Activated T-cell treated with anti-CD3 and anti-CD28 coated beads, Interleukin-2, amount 50 U/mL, for 1 hour (primary cell): Measurements from ENCODE around the gene SH3BGRL2.
"Not testable (repeated sequence)": the region's sequence is repeated elsewhere in the genome, so short reads cannot be mapped to it uniquely, and the experiment has no call there.

Experiments
- DNase-seq: peaks from one replicate; pipeline ENCODE4 v3.0.0-alpha.2; 2020

SH3BGRL2 gene

DNA sequence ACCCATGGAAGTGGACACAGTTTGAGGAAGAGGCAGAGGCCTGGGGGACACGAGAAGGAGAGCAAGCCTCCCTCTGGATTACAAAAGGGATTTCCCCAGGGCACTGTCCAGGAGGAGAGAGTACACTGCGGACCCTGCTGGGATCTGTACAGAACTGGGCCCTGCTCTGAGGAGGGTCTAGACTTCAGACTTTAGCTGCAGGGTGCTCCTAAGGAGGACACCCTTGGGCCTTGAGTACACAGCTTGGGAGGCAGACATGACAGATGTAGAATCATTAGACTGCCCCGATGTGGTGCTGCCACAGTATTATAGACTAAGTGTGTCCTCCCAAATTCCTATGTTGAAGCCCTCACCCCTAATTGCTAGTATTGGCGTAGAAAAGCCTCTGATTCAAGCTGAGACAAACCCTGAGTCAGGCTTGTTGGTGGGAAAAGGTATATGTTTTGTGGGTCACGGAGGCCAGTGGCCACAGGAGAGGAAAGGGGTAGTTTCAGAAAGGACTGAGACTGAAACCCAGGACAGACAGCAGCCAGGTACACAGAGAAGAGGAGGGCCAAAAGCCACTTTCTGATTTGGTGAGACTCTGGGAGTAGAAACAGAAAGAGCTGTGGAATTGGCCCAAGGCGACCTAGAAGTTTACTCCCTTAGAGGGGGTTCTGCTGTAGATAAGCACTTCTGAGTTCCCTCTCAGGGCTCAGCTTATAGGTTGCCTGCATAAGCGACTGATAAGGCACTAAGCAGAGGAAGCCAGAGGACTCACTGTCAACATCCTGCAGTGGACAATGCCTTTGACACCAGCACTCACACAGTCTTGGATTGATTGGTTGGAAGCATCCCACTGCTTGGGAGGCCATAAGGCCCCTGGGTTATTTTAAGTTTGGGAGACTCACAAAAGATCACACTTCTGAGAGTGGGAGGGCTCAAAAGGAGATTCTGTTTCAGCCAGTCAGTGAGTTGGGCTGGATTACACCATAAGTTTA, 16.5 kb upstream of the SH3BGRL2 start:
- no peak for DNase-seq

DNA sequence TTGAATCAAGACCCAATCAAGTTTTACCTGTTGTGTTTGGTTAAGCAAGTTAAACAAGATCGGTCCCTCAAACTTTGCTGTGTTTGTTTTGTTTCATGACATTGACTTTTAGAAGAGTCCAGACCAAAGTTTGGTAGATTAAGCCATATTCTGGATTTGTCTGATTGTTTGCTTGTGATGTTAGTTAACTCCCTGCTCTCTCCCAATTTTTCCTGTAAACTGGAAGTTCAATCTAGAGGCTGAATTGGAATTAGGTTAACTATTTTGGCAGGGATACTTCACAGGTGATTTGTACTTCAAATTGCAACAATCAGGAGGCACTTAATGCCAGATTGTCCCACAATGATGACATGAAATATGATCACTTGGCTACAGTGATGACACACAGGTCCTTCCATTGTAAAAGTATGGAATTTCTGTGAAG, 13.6 kb upstream of the SH3BGRL2 start:
- no peak for DNase-seq

DNA sequence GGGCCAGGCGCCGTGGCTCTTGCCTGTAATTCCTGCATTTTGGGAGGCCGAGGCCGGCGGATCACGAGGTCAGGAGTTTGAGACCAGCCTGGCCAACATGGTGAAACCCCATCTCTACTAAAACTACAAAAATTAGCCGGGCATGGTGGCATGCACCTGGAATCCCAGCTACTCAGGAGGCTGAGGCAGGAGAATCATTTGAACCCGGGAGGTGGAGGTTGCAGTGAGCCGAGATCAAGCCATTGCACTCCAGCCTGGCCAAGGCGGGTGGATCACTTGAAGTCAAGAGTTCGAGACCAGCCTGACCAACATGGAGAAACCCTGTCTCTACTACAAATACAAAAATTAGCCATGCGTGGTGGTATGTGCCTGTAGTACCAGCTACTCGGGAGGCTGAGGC, 12.7 kb upstream of the SH3BGRL2 start:
- not testable (repeated sequence) for DNase-seq

DNA sequence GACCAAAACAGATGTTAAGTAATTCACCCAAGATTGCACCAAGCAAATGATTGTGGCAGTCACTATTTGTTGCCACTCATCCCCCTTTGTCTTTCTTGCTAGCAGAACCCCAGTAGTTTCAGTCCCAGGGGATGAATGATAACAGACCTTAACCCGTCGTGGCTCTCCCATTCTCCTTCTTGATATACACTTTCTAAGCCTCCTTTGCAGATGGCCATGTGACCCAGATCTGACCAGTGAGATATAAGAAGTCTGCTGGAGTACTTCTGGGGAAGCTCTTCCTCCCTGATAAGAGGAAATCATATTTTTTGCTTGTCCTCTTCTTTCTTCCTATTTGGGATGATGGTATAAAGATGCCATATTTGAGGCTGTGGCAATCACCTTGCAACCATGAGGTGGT, 9.6 kb upstream of the SH3BGRL2 start:
- no peak for DNase-seq

DNA sequence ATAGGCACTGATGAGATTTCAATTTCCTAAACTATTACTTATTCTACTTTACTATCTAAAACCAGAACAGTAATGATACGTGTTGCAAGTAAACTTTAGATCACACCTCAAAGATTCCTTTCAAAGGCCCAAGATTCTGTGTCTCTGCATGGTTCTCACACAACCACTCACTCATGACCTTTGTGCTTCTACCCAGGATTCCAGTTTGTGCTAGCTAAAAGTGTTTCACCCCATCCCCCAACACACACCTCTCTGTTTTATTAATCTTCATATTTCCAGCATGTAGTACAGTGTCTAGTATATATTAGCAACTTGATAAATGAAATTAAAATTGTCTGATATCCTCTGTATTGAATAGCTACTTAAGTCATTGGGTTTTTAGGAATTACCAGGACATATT, 8.8 kb upstream of the SH3BGRL2 start:
- DNase-seq = no peak

DNA sequence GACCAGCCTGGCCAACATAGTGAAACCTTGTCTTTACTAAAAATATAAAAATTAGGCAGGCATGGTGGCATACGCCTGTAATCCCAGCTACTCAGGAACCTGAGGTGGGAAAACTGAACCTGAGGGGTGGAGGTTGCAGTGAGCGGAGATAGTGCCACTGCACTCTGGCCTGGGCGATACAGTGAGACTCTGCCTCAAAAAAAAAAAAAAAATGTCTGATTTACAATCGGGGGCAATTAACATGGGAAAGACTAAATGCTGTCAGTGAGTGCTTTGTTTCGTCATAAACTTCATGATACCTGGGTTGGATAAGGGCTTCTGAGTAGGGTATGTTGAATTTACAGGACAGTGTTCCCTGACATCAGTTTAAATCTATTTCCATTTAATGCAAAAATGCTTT, 8.0 kb upstream of the SH3BGRL2 start:
- no peak for DNase-seq

DNA sequence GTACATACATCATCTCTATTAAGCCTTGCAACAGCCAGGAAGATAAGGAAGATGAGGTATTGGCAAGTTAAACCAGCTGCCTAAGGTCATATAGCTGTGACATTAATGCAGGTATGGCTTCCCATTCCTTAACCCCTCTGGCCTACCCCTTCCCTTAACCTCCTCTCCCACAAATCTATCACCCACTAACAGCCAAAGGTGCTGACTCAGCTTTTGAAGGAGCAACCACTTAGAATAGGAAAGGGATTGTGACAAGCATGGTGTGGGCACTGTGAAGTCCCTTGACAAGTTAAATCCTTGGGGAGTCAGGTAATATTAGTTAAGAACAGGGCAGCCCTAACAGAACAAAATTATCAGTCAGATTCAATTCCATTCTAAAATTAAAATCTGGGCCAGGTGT, 5.4 kb upstream of the SH3BGRL2 start:
- no peak for DNase-seq

DNA sequence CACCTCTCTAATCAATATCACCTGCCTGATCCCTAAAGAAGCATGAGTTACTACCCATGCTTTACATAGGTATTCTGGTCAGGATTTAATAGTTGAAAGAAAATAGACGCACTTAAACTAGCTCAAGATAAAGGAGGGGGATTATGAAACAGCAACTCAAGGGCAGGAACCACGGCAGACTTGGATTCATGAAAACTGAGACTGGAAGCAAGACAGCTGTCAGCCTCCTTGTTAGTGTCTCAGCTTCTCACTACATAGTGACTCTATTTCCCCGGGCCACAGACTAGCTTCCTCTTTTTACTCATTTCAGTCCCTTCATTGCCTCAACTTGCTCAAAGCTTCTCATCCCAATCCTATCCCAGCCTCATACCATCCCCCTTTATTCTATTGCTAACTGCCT, 4.3 kb upstream of the SH3BGRL2 start:
- DNase-seq = no peak

DNA sequence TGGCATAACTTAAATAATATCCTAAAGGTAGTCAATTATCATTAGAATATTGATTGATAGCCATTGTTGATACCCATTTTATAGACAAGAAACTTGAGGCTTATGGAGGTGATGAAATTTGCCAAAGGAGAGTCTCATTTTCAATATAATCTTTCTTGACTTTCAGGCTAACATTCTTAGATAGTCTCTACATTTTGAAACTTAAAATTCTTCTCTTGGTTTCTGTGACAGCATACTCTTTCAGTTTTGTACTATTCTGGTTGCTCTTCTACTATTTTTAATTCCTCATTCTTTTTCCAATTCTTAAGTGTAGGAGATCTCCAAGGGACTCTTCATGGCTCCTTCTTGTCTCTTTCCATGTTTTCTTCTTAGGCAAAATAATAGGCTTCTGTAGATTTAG, 3.7 kb upstream of the SH3BGRL2 start:
- no peak for DNase-seq

DNA sequence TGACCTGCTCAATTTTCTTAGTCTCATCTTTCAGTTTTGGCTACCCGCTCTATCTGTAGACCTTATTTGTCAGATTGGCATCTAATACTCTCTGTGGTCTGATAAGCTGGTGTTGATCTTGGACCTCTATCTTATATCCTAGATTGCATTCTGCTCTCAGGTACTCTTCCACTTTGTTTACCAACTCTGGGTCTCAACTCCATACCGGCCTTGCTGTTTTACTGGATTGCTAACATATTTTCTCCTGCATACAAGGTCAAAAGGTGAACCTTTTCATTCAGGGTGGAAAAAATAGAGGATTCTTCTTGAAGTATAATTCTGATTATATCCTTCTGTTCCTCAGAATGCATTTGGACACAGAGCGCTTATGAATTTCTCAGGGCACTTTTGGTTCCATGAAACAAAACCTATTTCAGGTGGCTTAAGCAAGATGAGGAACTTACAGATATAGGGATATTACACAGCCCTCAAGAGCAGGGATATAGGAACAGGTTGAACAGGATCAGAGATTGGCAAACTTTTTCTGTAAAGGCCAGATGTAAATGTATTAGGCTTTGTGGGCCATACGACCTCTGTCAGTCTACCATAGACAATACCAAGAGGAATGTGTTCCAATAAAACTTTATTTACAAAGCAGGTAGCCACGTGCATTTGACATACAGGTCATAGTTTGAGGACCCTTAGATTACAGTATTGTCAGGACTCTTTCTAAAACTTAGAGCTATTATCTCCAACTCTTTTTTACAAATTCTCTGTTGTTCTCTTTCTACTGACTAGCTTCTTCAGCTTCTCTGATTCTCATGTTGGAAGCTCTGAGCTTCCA, 2.5 kb upstream of the SH3BGRL2 start:
- DNase-seq = no peak

DNA sequence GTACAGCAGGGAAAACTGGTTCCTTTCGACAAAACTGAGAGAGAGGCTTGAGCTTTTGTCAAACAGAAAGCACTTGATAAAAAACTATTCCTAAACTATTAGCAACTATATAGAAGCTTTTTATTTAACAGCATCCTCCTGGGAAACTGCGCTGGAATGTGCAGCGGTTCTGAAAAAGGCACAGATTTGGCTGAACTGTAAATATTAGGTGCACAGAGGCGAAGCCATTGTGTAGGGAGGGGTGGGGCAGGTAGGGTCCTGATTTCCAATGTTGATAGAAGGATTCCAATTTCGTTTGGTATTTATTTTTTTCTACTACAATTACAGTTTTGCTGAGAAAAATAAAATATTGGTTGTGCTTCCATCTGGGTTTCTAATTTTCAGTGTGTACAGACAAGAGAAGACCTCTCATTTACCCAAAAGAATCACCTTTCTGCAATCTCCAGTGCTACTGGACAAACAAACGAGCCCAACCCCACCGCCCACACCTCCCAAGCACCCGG, 698 bp upstream of the SH3BGRL2 start:
- DNase-seq = no peak

DNA sequence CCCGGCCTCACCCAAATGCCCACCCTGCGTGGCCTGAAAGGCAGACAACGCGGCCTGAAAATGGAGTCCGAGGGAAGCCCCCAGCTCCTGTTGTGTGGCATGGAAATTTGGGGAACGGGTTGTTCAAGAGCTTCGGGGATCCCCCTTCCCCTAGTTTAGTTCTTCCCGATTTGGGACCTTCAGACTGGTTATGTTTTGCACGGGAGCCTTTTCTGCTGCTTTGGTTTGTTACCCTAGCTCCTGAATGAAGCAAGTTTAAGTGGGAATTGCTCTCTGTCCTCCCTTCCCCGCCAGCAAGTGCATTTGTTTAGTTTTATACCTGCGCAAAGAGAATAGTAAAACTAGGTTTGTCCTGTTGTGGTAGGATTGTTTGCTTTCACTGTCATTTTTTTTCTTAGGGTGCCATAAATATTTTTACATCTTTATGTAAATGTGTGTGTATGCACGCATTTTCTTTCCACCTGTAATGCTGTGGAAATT, 604 bp downstream of the SH3BGRL2 start:
- DNase-seq = no peak

DNA sequence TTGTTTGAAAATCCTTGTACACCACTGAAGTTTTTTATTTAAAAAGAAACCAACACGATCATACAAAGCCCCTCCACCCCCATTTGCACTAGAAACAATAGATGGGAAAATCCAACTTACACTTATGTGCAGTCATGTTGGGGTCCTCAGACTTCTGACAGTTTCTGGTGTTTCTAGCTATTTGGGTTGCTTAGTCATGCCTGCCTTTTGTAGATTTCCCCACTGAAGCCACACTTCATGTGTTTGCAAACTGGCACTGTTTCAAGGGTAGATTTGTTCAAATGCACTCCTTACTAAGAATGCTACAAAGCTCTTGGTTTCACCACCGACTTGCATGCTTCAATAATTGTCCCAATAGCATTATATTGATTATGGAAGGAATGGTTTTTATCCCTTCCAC, 1.5 kb downstream of the SH3BGRL2 start:
- DNase-seq = no peak

DNA sequence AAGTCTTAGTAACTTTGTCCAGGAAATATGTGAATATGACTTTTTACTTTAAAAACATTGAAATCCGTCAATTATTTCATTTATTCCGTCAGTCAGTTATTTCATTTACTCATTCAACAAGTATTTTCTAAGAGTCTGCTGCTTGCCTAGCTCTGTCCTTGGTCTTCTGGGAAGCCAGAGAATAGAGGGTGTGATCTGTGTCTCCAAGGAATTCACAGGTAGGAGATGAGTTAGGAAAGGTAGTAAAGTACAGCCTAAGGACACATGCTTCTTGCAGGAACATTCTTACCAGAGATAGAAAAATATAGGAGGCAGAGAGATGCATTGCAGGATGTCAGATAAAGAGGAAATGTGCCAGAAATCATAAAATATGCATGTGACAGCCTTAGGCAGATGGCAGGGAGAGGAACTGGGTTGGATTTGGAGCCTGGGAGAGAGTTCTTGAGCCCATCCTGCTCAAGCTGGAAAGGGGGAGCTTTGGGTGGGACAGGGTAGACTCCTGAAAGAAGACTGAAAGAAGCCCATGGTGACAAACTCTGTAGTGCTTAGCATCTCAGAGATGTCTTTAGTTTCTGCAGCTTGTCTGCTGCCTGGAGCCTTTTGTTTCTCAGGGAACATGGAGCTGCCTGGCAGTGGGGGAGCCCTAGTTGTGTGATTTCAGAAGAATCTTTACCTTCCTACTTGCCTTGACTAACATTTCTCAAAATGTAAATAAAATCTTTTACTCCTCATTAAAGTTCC, 3.5 kb downstream of the SH3BGRL2 start:
- DNase-seq = no peak

DNA sequence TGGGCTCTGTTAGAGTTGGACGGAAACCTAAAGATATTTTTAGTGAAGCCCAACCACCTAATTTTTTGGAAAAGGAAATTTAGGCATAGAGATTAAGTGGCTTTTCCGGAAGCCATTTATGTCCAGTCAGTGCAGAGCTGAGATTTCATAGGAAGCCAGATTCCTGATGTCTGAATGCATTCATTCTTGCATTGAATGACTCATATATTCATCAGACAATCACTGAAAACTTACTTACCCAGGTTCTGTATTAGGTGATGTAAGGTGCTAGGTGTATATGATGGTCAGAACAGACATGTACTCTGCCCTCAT, 4.1 kb downstream of the SH3BGRL2 start:
- DNase-seq = no peak

DNA sequence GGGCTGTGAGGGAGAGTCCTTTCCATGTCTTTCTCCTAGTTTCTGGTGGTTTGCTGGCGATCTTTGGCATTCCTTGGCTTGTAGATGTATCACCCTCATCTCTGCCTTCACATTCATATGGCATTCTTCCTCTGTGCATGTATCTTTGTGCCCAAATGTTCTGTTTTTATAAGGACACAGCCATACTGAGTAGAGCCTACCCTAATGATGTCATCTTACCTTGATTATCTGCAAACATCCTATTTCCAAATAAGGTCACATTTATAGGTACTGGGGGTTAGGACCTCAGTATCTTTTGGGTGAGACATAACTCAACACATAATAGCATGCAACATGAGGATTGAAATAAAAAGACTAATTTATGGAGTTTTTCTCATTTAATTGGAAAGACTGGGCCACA, 5.5 kb downstream of the SH3BGRL2 start:
- no peak for DNase-seq

DNA sequence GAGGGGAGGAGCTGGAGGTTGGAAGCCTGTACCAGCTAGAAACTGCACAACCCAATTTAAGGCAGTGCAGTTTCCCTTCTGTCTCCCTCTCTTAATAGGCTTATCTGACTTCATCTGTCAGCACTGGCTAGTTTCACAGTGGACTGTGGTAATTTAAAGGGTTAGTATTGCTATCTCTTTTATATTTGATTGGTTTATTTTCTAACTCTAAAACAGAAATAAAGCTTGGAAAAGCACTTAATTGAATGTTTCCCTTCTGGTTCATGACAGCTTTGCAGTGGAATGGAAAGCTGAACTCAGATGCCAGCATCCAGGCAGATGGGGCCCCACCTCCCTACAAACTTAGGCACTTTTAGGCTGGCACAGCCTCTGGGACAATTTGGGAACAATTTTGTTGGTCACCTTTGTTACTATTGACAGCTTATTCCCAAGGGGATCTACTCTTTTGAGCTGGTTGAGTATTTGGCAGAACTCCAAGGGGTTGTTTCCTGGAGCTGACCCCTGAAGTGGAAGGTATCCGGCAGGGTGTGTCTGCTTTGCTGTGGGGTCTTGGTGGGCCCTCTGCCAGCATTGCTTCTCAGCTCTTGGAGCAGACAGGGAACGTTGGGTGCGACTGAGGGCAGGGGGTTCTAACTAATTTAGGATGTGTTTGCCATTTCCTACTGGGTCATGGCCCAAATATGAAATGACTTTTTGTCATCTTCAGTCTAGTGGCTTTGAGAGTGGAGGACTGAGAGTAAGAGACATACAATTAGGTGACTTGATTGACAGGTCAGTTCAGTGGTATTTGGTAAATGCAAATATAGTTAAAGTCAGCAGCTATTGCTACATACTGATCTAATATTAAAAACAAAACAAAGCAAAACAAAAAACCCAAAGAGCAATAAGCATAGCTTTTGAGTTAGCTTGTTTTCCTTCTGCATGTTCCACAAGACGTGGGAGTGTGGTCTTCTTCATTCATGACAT, 9.3 kb downstream of the SH3BGRL2 start:
- no peak for DNase-seq

DNA sequence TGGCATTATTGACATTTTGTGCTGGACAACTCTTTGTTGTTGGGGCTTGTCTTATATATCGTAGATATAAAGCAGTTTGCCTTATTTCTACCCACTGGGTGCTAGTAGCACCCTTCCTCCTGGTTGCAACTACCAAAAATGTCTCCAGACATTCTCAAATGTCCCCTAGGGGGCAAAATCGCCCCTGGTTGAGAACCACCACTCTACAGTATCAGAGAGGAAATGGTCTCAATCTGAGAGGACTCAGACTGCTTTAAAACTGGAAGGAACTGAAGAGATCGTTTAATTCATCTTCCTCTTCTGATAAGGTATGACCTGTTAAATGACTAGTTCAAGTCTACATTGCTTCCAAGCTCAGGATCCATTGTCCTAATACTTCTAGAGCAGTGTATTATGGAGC, 14.9 kb downstream of the SH3BGRL2 start:
- DNase-seq = no peak

DNA sequence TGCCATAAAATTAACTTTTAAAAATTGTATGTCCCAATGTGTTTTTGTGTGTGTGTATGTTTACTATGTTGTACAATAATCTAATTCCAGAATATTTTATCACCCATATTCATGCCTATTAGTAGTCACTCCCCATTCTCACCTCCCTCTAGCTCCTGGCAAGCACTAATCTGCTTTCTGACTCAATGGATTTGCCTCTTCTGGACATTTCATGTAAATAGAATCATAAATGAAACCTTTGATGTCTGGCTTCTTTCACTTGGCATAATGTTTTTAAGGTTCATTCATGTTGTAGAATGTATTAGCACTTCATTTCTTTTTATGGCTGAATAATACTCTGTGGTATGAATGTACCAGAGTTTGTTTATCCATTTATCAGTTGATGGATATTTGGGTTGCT, 15.4 kb downstream of the SH3BGRL2 start:
- DNase-seq = no peak

DNA sequence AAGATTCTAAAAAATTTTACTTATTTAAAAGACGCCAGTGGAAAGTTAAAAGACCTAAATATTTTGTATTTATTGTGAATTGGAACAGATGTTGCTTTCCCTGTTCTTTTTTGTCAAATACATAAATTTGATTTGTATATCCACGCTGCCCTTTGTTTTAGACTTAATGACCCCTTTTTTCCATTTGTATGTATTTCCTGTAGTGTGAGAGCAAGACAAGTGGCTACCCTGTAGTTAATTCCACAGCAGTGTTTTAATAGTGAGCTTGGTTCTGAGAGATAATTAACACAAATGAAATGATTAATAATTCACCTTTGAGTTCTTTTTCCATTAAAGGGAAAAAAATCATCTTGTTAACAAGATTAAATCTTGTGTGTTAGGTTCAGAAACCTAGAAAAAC, 16.6 kb downstream of the SH3BGRL2 start:
- DNase-seq = no peak

DNA sequence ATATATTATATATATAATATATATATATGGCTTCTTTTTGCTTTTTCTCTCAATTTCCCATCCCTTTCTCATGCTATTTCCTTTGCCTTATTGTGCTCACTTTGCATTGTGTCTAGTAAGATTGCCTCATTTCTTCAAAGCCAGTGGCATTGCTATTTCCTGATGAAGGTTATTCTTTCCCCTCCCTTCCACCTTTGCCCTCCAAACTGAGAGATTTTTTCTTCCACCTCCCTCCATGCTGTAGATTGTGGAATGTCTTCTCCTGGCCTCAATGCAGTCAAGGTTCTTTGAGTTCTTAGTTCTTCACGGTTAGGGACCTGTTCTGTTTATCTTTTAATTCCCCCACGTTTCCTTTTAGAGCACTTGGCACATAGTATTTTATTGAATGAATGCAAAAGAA, 17.2 kb downstream of the SH3BGRL2 start:
- no peak for DNase-seq

DNA sequence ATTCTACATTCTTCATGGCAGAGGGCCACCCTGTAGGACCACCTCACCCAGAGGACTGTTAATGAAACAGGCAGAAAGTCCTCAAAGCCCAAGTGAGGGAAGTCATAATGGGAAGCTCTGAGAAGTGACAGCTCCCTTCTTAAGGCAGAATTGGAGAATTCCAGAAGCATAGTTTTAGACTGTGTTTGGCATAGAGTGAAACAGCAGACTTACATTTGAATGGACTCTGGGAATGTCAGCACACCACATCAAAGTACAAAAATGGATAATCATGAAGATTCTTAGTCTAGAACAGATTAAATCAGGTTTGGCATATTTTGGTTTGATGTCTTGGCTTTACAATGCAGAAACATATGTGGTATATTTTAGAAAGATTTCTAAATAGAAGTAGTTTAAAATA, 17.9 kb downstream of the SH3BGRL2 start:
- no peak for DNase-seq
